Mononuclear cell (primary cell): ENCODE data around the gene VSNL1. TPM values are rescaled to one million over a fixed set of nuclear protein-coding genes. Genes with fewer than 3 reads are reported as not detected.

ENCODE experiments used
- H3K27me3 ChIP-seq: 2 replicates; pipeline ENCODE4 v1.6.0; 2011; ENCODE audit warnings: low read length, control low read depth; ENCODE audit not compliant: insufficient read depth
- H3K4me1 ChIP-seq: 2 replicates; pipeline ENCODE4 v1.5.1; 2011; ENCODE audit warnings: mild to moderate bottlenecking, low read length, control low read depth; ENCODE audit not compliant: insufficient read depth
- H3K4me3 ChIP-seq: 2 replicates; pipeline ENCODE4 v1.5.1; 2011; ENCODE audit warnings: mild to moderate bottlenecking, low read length, moderate library complexity
- H3K9me3 ChIP-seq: 2 replicates; pipeline ENCODE4 v1.5.1; 2011; ENCODE audit warnings: low read depth, mild to moderate bottlenecking, control low read depth, low read length
- total RNA-seq: library from RNA; depleted of rRNA; stranded (reverse); fragments of >200 nt; gene quantifications from one replicate; pipeline ENCODE4 v1.2.3, GENCODE V29; 2012

VSNL1 gene
- not detected for total RNA-seq

DNA sequence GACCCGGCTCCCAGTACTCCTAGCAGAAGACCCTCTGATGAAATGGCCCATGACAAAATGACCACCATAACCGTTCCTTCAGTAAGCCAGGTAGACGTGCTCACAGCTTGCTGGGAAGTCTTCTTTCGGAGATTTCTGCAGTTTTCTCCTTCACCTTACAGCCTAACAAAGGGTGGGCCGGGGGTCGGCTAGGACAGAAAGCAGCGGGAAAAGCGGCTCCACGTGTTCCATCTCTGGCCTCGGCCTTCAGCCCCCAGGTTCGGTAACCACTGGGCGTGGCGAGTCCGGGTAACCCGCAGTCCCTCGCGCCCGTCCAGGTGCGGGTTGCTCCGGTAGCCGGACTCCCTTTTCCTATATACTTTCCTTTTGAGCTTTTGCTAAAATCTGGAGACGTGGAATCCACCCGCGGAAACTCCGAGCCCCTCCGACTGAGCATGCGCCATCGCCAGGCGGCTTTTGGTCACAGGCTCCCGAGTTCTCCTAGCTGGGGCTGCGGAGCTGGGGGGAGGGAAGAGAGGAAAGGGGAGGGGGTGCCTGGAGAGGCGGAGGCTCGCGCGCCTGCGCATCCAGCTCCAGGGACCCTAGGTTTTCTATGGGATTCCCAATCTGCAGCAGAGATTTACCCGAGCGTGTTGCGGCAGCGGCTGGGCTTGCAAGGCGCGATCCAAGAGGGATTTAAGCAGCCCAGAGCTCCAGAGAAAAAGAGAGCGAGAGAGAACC, at the start of gene VSNL1:
Gene VSNL1, plus strand, starts transcription at position 604 of the 720 bp plus-strand sequence. CDS start 51,379 bp downstream, outside the sequence.
- H3K4me3 ChIP-seq = no peak within 1 kb of the TSS
- no peaks in the 10 kb centered on the region for H3K9me3 ChIP-seq
- H3K27me3 ChIP-seq = peaks cover 82% of the 10 kb centered on the region
- no peaks in the 10 kb centered on the region for H3K4me1 ChIP-seq

DNA sequence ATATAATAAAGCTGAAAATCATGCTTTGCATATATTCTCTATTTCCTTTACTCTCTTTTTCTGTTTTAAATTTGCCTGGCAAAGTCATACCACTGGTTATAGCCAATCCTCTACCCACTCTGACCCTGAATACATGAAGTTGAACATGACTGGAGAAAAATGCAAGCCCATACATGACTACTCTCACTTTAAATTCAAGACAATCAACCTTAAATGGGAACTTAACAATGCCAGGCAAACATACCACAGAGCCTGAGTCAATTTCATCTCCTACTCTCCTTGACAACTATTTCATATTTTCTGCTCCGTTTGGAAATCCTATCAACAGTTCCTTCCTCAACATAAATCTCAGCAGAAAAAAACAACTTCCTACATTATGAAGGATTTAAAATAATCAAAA, 44.9 kb upstream of the VSNL1 start:
- H3K9me3 ChIP-seq = no peaks in the 10 kb centered on the region
- H3K27me3 ChIP-seq = no peaks in the 10 kb centered on the region
- H3K4me1 ChIP-seq = no peaks in the 10 kb centered on the region
- H3K4me3 ChIP-seq = no peak overlapping the region

DNA sequence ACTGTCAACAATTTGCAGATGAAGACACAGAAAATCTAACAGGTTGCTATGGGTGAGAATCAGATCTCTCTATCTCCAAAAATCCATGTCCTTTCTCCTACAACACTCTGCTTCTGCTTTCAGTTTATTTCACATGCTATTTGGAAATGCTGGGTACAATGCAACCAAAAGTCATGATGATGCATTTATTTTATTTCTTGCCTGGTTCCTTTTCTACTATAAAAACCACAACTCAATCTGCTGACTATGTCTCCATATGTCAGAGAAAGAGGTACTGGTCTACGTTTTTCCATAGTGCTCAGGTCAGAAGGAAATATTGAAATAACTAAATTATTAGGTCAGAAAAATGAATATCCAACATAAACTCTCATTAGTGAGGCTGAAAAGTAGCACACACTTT, 42.8 kb upstream of the VSNL1 start:
- no peaks in the 10 kb centered on the region for H3K27me3 ChIP-seq
- H3K9me3 ChIP-seq = no peaks in the 10 kb centered on the region
- H3K4me1 ChIP-seq = no peaks in the 10 kb centered on the region
- H3K4me3 ChIP-seq = no peak overlapping the region

DNA sequence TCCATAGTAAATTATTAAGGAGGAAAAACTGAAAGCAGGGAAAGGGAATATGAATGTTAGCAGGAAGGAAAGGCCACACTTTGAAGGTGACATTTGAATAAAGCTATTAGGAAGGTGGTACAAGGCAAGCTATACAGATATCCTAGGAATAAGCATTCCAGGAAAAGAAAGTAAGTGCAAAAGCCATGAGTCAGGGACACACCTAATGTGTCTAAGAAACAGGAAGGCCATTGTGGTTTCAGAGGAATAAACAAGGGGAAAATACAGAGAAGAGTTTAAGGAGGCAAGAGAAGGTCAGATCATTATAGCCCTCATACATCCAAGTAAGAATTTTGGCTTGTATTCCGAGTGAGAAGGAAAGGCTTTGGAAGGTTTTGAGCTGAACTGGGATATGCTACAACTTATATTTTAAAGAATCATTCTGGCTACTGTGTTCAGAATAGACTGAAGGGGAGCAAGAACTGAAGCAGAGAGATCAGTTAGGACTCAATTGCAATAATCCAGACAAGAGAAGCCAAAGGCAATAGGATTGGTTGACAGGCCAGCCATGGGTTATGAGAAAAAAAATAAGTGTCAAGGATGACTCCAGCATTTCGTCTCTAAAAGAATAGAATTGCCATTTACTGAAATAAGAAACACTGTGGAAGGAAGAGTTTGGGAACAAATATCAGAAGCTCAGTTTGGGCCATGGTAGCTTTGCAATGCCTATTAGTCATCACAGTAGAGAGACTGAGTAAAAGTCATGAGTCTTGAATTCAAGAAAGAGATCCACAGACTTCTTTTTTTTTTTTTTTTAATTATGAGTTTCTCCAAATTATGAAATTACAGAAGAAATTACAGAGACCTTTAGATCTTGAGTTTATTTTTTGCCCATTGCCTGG, 33.5 kb upstream of the VSNL1 start:
- Histone ChIP-seq H3K4me1 (no peaks in the 10 kb centered on the region), H3K4me3 (no peak overlapping the region), H3K27me3 (no peaks in the 10 kb centered on the region), H3K9me3 (no peaks in the 10 kb centered on the region)

DNA sequence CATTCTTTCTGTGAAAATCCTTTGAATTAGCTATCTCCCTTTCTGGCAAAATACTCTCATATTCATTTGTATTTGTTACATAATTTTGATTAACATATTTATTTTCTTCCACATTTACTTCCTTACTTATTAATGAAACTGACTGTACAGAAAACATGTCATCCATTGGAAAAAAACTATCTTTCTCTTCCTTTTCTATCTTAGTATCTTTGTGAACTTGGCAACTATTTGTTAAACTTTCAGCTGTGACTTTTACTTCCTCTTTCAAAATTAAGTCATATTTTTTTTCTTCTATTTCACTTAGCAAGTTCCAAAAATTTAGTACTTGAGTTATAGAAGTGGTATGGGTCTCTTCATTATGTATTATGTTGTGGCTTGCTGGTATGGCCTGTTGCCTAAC, 24.8 kb upstream of the VSNL1 start:
- H3K27me3 ChIP-seq = peaks cover 27% of the 10 kb centered on the region
- no peak overlapping the region for H3K4me3 ChIP-seq
- no peaks in the 10 kb centered on the region for H3K4me1 ChIP-seq
- H3K9me3 ChIP-seq = no peaks in the 10 kb centered on the region

DNA sequence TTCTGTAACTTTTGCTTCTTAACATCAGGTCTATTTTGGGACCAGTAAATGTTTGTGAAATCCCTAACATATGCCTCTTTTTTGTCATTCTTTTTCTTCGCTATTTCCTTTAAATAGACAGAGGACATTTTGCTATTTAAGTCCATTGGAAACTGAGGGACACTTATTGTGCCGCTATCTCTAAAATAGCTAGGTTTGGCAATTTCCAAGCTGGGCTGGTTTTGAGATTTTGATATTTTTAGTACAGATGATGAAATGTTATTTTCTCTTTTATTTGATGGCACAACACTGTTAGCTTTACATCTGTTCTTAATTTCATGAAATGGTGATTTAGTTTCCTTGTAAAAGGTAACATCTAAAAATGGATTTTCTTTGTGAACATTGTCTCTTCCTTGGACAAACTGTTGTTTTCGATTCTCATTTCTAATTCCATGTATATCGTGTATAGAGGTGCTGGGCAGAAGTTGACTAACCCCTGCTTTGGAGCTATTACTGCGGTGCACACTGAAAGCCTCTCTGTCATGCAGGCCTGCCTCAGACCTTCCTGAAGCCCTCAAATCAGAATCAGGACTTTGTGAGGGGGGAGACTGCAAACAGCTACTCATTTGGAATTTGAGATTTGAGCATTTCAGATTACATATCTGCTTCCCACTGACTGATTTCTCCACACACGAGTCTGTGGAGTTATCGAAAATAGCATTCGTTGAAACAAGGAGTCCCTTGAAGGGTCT, 22.9 kb upstream of the VSNL1 start:
- H3K9me3 ChIP-seq = no peaks in the 10 kb centered on the region
- peaks cover 27% of the 10 kb centered on the region for H3K27me3 ChIP-seq
- no peak overlapping the region for H3K4me3 ChIP-seq
- H3K4me1 ChIP-seq = no peaks in the 10 kb centered on the region

DNA sequence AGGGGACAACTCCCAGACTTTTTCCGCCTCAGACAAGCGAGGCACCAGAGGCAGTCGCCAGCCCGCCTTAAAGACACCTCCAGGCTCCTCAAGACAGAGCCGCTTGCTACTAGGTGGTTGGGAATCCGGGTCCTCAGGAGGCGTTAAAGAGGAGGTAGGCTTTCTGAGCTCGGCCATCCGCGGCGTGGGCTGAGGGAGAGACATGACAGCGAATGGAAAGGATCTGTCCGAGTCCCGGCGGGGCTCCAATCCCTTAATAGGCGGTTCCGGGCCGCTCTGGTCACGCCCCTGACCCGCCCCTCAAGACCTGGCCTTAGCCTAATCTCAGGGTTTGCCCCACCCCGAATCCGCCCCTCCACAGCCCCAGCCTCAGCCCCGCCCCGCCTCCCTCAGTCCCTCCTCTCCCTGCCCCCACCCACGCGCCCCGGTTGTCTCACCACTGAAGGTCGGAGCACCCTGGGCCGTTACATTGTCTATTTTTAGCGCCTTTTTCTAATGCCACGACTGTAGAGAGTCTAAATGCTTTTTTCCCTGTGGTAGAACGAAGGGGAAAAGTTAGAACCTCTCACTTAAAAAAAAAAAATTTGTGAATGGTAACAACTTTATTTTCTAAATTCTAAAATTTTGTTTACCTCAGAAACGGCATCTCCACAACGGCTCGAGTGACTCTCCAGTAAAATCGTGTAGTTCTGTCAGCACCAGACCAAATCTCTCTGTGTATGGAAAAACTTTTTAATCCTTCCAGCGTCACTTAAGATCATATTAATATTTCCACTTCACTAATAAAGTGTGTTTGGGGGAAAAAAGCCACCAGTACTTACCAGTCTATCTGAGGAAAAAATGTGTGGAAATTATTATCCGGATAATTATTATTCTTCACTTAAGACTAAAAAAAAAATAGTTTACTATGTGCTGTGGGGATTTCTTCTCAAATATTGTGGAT, 22.0 kb upstream of the VSNL1 start, which contains the start of gene RAD51AP2:
Gene RAD51AP2, minus strand, starts transcription at position 229 of the 943 bp plus-strand sequence. Its CDS starts 25 bp downstream, at position 204.
- peaks cover 27% of the 10 kb centered on the region for H3K27me3 ChIP-seq
- H3K4me3 ChIP-seq = no peak within 1 kb of the TSS
- no peaks in the 10 kb centered on the region for H3K9me3 ChIP-seq
- no peaks in the 10 kb centered on the region for H3K4me1 ChIP-seq

DNA sequence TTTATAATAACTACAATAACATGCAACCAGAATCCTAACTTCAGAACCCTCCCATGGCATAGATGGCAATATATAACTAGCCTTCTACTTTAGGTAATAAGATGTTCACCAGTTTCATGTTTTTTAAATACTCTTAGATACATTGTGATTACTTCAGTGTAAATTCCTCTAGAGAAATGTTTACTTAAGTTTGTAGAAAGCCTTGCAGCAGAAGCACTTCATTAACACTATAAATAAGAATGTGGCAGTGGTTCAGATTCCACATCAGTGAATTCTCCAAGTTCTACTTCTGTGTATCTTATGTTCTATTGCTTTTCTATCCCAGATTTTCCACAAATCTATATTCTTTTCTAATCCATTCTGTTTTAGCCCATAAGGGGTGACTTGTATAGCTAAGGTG, 21.0 kb upstream of the VSNL1 start:
- Histone ChIP-seq H3K4me3 (no peak overlapping the region), H3K9me3 (no peaks in the 10 kb centered on the region), H3K27me3 (peaks cover 27% of the 10 kb centered on the region), H3K4me1 (no peaks in the 10 kb centered on the region)

DNA sequence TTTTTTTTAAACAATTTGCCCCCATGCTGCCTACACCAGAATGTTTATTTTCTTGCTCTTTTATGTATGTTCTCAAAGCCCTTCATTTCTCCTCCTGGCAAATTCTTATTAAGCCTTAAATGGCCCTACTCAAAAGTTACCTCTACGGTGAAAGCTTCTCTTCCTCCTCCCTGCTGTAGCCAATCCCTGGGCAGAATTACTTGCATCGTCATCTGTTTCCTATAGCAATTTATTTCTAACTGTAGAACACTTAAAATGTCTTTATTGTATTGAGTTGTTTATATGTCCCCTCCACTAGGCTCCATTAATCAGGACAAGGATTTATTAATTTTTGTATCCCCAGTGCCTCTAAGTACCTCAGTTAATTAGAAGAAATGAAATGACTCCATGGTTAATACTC, 19.7 kb upstream of the VSNL1 start:
- peaks cover 32% of the 10 kb centered on the region for H3K27me3 ChIP-seq
- H3K9me3 ChIP-seq = no peaks in the 10 kb centered on the region
- no peak overlapping the region for H3K4me3 ChIP-seq
- no peaks in the 10 kb centered on the region for H3K4me1 ChIP-seq

DNA sequence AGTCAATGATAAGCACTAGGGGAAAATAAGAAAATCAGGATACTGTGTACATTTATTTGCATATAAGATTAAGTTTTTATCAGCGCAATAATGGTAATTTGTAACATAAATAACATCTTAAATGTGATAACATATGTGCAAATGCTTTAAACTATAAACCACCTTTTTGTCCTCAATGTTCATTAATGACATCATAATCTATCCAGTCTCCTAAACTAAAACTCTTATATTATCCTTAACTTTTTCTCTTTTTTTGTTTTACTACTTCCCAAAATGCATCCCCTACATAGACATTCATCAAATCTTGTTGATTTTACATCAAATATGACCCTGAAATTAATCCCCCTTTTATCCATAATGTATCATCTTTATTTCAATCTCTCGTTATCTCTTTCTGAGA, 18.9 kb upstream of the VSNL1 start:
- H3K4me3 ChIP-seq = no peak overlapping the region

DNA sequence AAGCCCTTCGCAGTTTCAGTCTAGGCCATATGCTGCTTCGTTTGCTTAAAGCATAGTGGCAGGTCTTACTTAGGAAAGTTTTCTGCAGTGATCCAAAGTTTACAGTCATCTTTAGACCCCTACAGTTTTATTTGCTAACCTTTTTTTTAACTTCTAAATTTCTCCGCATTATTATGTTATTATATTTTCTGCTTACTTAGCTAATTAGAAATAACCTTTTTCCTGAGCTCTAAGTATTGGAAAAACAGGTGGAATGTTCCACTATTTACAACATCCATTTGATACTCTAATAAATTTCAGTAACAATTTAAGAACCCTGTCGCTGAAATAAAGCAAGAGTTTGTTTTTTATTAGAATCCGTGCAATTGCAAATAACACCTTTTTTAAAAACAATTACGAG, 18.2 kb upstream of the VSNL1 start:
- no peaks in the 10 kb centered on the region for H3K9me3 ChIP-seq
- H3K4me1 ChIP-seq = no peaks in the 10 kb centered on the region
- H3K27me3 ChIP-seq = peaks cover 28% of the 10 kb centered on the region
- H3K4me3 ChIP-seq = no peak overlapping the region

More for the DNA sequence above, 18.9 kb upstream of the VSNL1 start:
- Histone ChIP-seq H3K4me1 (no peaks in the 10 kb centered on the region), H3K9me3 (no peaks in the 10 kb centered on the region), H3K27me3 (peaks cover 32% of the 10 kb centered on the region)

DNA sequence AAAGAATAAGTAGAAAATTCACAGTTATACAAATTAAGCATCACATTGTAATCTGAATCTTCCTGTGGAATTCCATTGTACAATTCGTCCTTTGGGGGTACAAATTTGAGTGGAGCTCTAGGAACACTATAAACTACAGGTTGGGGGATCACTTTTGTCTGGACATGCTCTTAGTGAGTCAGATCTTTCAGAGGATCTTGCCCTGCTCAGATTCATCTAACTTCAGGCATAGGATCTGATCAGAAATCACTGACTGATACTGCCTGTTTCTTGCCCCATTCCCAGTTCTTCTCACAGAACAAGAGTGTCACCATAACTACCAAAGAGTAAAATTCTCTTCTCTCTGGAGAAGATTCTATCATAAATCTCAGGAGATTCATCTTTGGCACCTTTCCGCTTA, 10.7 kb upstream of the VSNL1 start:
- Histone ChIP-seq H3K9me3 (no peaks in the 10 kb centered on the region), H3K4me3 (no peak overlapping the region), H3K27me3 (peaks cover 6% of the 10 kb centered on the region), H3K4me1 (no peaks in the 10 kb centered on the region)

DNA sequence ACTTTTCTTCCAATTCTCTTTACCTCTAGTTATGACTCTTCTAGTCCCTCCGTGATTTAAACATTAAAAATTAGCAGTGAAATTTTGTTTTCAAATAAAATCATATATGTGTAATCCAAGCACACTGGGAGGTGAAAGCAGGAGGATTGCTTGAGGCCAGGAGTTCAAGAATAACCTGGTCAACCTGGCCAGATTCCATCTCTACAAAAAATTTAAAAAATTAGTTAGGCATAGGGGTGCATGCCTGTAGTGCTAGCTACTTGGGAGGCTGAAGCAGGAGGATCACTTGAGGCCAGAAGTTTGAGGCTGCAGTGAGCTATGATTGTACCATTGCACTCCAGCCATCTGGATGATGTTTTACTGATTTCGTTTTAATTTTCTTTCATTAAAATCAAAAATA, 7.0 kb upstream of the VSNL1 start:
- Histone ChIP-seq H3K9me3 (no peaks in the 10 kb centered on the region), H3K4me3 (no peak overlapping the region), H3K27me3 (peaks cover 33% of the 10 kb centered on the region), H3K4me1 (no peaks in the 10 kb centered on the region)

DNA sequence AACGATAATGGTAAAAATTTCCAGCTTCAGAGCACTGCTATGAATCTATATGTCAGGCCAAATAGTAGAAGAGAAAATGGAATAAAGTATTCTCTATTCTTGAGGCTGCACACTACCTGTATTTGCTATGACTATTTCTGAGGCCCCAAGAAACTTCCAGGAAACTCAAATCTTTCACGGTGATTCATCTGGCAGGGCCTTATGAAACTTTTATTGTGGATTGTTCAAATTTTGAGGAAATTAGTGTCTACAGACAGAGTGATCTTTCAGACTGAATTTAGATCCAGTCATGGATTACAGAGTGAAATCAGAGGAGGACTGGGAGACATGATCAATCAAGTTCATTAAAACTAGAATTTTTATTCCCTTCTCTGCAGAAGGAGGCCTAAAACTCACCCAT, 4.1 kb upstream of the VSNL1 start:
- Histone ChIP-seq H3K4me1 (no peaks in the 10 kb centered on the region), H3K4me3 (no peak overlapping the region), H3K27me3 (peaks cover 62% of the 10 kb centered on the region), H3K9me3 (no peaks in the 10 kb centered on the region)
